Neural cell (in vitro differentiated cells): Measurements from ENCODE around the gene TRAF6.

Experiments
- CTCF ChIP-seq: fragments of 450-650 bp; IDR thresholded peaks from 2 replicates; pipeline ENCODE4 v1.5.1; 2014; ENCODE audit warnings: antibody characterized with exemption, mild to moderate bottlenecking, moderate library complexity; ENCODE audit not compliant: poor library complexity, severe bottlenecking
- EP300 ChIP-seq: fragments of 450-650 bp; conservative IDR thresholded peaks from 2 replicates; pipeline ENCODE4 v1.6.1; 2014; ENCODE audit warnings: antibody characterized with exemption, mild to moderate bottlenecking, moderate library complexity; ENCODE audit not compliant: poor library complexity, severe bottlenecking
- EZH2 ChIP-seq: fragments of 200-600, 300-800 bp; shearing (Covaris generic), sonication (generic); IDR thresholded peaks from 2 replicates; pipeline ENCODE4 v1.6.1; 2014; ENCODE audit warnings: antibody characterized with exemption, low read length, borderline replicate concordance, mild to moderate bottlenecking; ENCODE audit not compliant: insufficient read depth, poor library complexity, severe bottlenecking
- MXI1 ChIP-seq: fragments of 450-650 bp; conservative IDR thresholded peaks from 2 replicates; pipeline ENCODE4 v1.6.1; 2014; ENCODE audit warnings: antibody characterized with exemption, mild to moderate bottlenecking; ENCODE audit not compliant: poor library complexity, severe bottlenecking
- POLR2AphosphoS5 ChIP-seq: IDR thresholded peaks from 2 replicates; pipeline ENCODE4 v1.6.1; 2012
- RAD21 ChIP-seq: fragments of 450-650 bp; conservative IDR thresholded peaks from 2 replicates; pipeline ENCODE4 v1.6.1; 2014; ENCODE audit warnings: antibody characterized with exemption, mild to moderate bottlenecking, moderate library complexity
- SMC3 ChIP-seq: fragments of 450-650 bp; conservative IDR thresholded peaks from 2 replicates; pipeline ENCODE4 v1.6.1; 2014; ENCODE audit warnings: antibody characterized with exemption, mild to moderate bottlenecking, moderate library complexity; ENCODE audit not compliant: poor library complexity
- TAF1 ChIP-seq: IDR thresholded peaks from 2 replicates; pipeline ENCODE4 v1.6.1; 2012; ENCODE audit warnings: low read depth
- TF ChIP-seq, protein P1 (sequence below): IDR thresholded peaks from 2 replicates; pipeline ENCODE4 v1.6.1; 2012; ENCODE audit warnings: borderline replicate concordance

DNA sequence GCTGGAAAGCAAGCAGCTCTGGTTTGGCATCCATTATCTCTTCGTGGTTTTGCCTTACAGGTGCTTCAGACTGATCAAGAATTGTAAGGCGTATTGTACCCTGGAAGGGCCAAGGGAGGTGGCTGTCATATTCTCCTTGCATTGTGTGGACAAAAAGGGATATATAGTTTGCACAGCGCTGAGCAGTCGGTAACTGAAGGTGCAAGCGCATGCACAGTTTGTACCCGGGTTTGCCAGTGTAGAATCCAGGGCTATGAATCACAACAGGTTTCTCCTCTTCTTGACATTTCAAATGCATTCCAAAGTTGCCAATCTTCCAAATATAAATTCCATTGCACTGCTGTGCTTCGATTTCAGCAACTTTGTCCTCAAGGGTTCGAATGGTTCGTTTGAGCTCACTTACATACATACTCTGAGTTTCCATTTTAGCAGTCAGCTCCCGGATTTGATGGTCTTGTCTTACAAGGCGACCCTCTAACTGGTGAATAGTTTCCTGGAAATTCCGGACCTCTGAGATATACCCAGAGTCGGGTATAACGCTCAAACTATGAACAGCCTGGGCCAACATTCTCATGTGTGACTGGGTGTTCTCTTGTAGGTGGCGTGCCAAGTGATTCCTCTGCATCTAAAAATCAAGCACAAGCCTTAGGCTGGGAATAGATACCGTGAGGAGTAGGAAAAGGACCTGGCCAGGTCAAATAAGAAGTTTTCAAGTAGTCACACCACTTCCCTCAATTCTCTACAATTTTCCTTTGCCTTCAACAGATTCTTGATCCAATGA, 19.9 kb downstream of the TRAF6 start:
- no peak for TF ChIP-seq POLR2AphosphoS5
- TF ChIP-seq CTCF = no peak
- TF ChIP-seq EP300 = no peak
- no peak for TF ChIP-seq EZH2
- TF ChIP-seq TAF1 = no peak
- no peak for TF ChIP-seq RAD21
- TF ChIP-seq, protein P1, sequence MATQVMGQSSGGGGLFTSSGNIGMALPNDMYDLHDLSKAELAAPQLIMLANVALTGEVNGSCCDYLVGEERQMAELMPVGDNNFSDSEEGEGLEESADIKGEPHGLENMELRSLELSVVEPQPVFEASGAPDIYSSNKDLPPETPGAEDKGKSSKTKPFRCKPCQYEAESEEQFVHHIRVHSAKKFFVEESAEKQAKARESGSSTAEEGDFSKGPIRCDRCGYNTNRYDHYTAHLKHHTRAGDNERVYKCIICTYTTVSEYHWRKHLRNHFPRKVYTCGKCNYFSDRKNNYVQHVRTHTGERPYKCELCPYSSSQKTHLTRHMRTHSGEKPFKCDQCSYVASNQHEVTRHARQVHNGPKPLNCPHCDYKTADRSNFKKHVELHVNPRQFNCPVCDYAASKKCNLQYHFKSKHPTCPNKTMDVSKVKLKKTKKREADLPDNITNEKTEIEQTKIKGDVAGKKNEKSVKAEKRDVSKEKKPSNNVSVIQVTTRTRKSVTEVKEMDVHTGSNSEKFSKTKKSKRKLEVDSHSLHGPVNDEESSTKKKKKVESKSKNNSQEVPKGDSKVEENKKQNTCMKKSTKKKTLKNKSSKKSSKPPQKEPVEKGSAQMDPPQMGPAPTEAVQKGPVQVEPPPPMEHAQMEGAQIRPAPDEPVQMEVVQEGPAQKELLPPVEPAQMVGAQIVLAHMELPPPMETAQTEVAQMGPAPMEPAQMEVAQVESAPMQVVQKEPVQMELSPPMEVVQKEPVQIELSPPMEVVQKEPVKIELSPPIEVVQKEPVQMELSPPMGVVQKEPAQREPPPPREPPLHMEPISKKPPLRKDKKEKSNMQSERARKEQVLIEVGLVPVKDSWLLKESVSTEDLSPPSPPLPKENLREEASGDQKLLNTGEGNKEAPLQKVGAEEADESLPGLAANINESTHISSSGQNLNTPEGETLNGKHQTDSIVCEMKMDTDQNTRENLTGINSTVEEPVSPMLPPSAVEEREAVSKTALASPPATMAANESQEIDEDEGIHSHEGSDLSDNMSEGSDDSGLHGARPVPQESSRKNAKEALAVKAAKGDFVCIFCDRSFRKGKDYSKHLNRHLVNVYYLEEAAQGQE = no peak
- TF ChIP-seq MXI1 = no peak
- no peak for TF ChIP-seq SMC3
